ENCODE results near the gene RBFOX2.
"Not testable (repeated sequence)": the region's sequence is repeated elsewhere in the genome, so short reads cannot be mapped to it uniquely, and the experiment has no call there.

The RBFOX2 gene

DNA sequence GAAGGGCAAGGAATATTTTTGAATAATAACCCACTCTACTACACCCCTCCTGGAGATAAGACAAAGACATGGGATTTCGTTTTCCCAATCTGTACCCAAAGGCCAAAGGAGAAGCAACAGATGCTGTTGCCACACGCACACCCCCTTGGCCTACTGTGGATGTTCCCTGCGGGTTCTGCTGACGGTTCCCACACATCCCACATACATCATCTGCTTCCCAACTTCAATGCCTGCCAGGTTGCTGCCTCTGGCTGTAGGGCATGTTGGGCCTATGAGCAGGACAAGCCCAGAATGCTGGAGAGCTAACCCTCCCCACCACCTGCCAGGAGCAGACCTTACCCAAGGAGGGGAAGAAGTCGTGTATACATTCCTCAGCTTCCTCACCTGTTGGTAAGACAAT, 13.6 kb upstream of the RBFOX2 start:
- DNase-seq (ENCODE audit: low spot score), result no peak

DNA sequence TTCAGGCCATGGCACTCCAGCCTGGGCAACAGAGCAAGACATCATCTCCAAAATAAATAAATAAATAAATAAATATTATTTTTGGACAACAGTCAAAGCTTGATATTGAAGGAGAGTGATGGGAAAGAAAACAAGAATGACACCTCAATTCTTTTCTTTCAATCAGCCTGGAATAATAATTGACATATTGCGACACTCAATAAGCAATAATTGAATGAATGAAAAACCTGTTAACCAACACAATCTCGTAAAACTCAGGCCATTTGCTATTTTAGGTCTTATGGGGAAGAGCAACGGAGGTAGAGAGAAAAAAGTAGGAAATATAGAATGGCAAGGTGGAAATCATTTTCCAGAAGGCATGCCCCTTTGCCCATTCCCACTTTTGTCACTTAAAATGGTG, 10.5 kb upstream of the RBFOX2 start:
- no peak for DNase-seq (ENCODE audit: low spot score)

DNA sequence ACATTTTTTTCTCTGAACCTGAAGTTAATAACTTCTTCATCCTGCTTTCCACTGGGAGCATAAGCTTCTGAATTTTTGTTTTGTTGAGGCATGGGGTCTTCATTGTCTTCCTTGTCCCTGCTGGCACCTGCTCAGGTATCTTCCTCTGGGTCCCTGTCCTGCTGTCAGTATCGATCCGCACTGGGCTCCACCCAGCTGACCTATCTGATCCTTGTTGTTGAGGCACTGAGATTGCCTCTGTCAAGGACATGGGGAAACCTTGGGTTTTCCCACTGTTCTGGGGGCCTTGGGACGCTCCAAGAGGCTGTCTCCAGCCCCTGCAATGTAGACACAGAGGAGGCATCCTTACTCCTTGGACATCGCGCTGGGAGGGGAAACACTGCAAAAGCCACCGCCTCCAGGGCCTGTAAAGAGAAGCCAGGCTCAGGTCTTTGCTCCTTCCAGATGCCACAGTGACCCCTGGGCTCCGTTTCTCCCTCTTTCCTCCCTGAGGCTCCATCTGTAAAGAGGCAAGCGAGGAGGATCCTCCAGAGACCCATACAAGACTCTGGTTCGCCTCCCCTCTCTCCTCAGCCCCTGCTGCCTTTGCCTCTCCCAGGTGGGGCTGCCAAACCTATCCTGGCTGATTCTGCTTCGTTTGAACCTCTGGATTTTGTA, 8.6 kb upstream of the RBFOX2 start:
- DNase-seq (ENCODE audit: low spot score), result no peak

DNA sequence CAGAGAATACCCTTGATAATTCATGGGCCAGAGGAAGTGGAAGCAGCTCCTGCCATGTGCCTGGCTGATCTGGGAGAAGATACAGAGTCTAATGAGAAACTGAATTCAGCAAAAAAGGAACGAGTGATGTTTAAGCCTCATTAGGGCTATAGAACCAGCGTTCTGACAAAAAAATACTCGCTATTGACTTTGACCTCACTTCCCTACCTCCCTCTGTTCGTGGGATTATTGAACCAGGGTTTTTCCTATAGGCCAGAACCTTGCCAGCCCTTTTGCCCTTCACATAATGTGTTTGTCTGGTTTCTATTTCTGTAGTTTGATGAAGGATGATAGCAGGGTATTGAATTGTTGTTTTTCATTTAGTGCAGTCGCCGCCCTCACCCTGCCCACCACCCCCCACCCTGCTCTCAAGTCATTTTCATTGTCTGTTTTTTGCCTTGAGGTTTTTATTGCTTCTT, 7.6 kb upstream of the RBFOX2 start:
- DNase-seq (ENCODE audit: low spot score), result no peak

DNA sequence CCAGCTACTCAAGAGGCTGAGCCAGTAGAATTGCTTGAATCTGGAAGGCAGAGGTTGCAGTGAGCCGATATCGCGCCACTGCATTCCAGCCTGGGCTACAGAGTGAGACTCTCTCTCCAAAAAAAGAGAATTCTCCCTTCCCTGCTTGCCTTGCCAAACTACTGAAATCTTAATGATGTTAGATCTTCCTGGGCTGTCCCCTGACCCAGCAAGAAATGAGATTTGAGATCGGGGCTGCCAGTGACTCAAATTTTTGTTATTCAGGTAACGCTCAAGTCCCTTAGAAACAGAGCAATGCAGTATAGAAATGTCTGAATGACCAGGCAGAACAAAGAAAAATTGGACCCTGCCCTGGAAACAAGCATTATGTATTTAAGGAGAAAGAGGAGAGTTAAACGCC, 4.0 kb upstream of the RBFOX2 start:
- DNase-seq (ENCODE audit: low spot score), result no peak

DNA sequence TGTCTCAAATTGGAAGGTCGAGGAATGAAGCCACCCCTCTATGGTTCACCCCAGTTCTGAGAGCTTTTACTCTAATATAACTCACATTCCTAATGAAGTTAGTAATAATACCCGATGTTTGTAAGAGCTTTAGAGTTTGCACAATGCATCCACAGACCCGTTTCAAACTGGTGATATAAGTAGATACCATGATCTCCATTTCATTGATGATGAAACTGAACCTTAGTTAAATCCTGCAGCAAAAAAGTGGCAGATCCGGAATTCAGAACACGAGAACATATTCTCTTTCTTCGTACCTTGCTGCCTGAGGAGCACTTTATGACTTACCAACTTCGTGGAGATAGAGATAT, 757 bp upstream of the RBFOX2 start:
- no peak for DNase-seq (ENCODE audit: low spot score)

DNA sequence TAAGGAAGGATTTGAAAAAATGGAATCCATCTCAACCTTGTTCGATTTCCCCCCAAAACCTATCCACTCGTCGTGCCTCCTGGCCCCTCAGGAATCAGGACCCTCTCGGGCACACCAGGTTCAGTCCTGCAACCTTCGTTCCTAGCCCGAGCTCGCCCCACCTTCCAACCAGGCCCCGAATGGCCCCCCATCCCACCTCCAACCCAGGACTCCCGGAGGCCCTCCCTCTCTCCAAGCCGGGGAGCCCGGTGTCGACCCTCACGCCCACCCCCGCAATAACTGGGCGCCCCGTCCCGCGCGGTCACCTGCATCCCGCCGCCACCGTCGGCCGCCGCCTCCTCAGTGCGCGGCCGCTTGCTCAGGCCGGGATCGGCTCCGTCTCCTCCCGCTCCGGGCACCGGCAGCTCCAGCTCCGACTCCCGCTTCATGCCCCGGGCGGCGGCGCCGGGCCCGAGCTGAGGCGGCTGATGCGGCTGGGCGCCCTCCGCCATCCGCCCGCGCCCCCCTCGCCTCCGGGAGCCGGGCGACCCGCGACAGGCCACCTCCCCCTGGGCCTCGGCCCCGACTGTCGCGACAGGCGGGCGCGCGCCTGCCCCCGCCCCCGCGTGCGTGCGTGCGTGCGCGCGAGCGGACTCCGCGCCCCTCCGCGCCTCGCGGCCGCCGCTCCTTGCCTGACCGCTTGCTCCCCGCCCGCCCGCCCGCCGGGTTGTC, 534 bp downstream of the RBFOX2 start:
- DNase-seq (ENCODE audit: low spot score), result no peak

DNA sequence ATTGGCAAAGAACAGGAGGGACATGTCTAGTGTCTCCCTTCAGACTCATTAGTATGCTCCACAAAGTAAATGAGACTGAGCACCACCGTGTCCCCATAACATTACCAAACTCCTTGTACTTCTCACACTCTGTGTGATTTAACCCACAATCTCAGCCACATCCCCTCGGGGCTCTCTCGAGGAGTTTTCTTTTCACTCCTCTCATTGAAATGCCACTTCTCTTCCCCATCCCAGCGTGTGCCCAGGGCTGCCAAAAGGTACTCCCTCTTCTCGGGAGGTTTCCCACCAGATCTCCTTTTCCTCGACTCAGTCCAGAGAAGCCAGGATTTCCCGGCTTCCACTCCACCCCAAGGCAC, 1.1 kb downstream of the RBFOX2 start:
- DNase-seq (ENCODE audit: low spot score), result no peak

DNA sequence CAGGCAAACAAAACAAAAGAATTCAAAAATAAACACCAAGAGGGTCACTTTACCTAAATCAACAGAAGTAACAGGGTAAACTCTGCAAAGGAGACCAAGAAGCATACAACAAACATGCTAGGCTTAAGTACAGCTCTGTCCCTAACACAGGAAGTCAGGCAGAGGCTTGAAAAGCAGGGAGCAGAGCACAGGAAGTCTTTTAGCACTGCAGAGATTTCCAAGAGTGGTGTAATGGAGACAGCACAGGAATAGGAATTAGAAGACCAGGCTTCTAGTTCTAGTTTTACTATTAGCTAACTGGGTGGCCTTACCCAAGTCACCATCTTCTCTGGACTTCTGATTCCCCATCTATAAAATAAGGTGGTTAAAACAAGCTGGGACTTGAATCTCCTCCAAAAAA, 1.9 kb downstream of the RBFOX2 start:
- DNase-seq (ENCODE audit: low spot score), result no peak

DNA sequence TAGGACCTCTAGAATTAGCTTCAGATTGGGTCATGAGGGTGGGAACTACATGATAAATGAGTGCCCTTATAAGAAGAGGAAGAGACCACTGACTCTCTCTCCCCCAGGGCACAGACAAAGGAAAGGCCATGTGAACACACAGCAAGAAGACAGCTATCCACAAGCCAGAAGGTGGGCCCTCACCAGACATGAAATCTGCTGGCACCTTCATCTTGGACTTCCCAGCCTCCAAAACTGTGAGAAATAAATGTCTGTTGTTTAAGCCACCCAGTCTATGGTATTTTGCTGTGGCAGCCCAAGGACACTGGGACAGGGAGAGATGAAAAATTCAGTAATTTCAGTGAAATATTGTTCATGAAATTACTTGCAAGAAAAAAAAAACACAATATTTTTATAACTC, 5.9 kb downstream of the RBFOX2 start:
- DNase-seq (ENCODE audit: low spot score), result no peak

DNA sequence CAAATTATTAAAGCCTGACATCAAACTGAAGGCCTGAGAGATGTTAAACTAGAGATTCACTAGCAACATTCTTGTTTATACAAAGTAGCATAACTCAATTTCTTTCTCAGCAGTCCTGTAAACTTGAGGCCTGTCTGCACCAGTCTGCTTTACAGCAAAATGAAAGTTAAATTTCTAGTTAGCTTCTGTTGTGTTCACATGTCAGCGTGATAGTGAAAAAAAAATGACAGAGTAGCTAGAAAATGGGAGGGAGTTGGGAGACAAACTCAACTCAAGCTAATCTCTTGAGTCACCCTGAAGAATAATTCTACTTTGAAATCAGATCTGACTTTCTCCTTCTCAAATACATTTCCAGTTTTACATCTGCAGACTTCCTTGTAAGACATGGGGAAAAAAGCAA, 6.5 kb downstream of the RBFOX2 start:
- no peak for DNase-seq (ENCODE audit: low spot score)

DNA sequence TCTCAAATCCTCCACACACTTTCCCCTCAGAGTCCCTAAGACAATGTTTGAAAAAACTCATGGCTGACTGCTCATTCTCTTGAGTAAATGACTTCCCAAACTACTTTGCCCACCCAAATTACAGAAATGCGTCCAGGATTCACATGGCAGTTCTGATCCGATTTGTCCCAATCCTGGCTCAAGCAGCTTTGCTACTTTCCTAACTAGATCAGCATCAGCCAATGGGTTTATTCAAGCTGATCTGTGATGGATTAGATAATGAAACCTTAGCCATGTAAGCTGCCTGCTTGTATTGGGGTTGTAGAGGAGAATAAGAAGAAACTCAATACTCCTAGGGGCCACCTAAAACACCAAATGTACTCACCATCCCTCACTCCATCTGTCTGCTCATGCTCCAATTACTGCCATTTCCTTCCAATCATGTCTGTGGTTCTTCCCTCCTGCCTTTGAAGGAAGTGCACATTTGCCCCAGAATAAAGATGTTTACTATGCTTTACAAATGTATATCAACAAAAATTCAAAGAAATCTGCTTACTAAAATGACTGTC, 6.9 kb downstream of the RBFOX2 start:
- no peak for DNase-seq (ENCODE audit: low spot score)

DNA sequence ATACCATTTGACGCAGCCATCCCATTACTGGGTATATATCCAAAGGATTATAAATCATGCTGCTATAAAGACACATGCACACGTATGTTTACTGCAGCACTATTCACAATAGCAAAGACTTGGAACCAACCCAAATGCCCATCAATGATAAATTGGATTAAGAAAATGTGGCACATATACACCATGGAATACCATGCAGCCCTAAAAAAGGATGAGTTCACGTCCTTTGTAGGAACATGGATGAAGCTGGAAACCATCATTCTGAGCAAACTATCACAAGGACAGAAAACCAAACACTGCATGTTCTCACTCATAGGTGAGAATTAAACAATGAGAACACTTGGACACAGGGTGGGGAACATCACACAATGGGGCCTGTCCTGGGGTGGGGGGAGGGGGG, 7.8 kb downstream of the RBFOX2 start:
- not testable (repeated sequence) for DNase-seq (ENCODE audit: low spot score)

DNA sequence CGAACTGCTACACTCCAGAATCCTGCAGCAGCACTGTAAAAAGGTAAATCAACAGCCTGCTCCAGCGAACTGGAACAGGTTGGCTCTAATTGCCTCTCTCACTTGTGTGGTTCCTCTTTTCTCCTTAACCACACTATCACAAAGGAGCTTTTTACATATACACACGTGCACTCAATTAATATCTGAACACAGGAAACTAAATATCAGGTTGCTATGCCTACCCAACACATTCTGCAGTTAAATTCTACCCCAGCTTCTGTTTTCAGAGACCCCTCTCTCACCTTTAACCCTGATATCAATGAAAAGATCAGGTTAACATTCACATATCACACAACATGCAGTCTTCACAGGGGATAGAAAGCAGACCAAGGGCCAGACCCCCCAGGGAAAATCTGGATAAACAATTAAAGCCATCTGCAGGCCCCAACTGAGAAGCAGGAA, 11.0 kb downstream of the RBFOX2 start:
- no peak for DNase-seq (ENCODE audit: low spot score)

DNA sequence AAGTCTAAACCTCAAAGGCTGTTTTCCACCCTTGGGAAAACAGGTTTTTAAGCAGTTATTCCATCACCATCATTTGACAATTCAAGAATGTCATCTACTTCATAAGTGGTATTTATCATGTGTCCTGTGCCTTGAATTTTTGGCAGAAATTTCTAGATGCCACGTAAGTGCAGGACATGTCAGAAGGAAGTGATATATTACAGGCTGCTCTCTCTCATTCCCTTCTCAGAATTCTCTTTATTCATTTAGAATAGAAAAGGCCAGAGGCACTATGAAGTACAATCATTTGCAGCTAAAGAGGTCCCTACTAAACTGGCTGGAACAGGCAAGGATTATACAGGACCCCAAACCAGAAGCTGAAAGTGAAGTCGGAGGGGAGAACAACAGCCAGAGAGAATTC, 11.9 kb downstream of the RBFOX2 start:
- no peak for DNase-seq (ENCODE audit: low spot score)

DNA sequence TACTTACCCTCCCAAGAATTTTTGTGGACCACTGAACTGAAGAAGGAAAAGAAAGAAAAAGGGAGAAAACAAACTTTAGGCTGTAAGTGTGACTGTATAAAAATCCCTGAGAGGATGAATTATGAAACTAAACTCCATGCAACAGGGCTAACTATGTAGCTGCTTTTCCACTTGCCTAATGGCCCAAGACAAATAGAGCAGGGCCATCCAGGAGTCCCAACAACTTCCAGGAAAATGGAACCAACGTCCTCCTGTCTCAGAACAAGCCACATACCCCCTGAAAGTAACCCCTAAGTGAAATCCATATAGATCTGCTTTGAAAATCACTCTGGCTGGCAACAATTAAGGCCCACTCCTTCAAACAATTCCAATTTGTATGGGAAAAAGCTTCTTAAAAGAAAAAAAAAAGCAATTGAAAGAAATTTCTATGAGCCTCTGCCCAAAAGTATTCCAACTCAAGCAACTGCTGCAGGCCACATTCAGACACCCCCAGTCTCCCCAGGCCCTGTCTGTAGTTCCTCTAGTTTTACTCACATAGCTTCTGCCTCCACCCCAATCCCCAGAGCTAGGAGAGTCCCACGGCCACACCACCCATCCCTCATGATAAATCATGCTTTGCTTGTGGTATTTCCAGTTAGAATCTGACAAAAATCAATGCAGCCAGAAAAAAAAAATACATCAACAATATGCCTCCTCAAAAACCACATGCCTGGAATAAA, 12.7 kb downstream of the RBFOX2 start:
- DNase-seq (ENCODE audit: low spot score), result no peak

DNA sequence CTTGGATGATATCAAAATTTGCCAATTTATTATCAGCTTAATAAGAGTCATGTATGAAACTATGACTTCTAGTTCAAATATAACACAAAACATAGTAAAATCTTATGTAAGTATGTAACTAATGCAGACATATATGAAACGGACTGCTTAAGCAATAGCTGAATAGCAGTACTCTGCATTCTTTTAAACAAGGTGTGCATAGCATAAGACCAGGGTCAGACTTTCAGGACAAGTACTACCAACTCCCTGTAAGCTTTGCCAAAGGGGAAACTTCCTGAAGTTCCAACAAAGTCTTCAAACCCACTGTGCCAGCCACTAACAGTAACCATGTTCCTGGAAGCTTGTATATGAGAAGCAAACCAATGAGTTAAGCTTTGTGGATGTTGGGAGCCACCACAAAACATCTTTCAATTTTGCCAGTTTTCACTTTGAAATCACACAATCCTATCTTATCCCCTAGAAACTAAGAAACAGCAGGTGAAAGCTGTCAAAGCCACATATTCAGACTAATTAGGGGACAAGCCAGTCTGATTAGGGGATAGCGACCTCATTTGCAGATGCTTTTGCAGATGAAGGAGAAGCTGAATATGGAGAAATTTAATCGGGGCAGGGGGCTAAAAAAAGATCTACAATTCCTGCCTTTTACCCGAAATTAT, 13.3 kb downstream of the RBFOX2 start:
- no peak for DNase-seq (ENCODE audit: low spot score)

DNA sequence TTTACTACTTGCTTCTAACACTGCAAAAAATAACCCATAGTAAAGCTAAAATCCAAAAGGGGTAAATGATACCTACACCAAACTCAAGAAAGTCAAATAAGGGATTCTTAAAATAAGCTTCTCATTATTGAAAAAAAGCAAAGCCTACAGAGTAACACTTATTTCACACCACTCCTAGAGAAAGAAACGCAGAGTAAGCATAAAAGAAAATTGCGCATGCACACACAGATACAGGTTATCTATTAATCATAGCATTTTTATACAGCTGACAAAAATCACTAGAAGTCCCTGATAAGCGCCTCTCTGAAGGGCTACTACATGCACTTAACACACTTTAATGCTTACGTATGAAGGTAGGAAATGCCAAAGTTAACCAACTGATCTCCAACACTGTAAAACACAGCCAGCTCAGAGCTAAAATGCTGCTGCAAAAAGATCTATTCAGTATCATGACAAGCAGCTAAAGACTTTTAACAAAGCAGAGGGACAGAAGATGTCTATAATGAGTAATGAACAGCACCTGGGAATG, 14.0 kb downstream of the RBFOX2 start:
- no peak for DNase-seq (ENCODE audit: low spot score)

DNA sequence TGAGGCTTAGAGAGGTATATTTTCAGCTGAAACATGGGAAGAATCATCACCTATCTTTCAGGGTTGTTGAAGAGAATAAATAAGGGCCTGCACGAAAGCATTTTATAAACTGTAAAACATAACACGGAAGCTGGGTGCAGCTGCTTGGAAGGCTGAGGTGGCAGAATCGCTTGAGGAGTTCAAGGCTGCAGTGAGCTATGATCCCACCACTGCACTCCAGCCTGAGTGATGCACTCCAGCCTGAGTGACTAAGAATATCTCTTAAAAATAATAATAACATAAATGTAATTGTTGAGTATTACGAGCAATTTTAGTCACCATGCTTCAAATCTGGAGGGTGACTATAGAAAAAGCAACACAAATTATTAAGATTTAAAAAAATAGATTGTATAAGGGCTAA, 16.3 kb downstream of the RBFOX2 start:
- DNase-seq (ENCODE audit: low spot score), result no peak

DNA sequence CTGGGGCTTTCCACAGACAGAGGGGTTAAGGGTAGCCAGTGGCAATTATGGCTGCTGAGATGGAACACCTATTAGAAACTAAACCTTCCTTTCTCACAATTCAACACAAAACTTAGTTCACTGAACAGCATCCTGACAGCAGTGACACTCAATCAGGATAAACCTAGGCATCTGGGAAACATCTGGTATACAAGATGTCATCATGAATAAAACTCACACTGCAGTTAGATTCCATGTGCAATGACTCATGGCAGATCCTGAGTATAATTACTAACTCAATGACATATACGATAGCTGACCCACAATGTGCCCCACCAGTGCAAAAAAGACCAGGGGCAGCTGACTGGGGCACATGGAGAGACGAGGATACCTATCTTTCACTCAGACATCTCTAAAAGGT, 17.7 kb downstream of the RBFOX2 start:
- DNase-seq (ENCODE audit: low spot score), result no peak

DNA sequence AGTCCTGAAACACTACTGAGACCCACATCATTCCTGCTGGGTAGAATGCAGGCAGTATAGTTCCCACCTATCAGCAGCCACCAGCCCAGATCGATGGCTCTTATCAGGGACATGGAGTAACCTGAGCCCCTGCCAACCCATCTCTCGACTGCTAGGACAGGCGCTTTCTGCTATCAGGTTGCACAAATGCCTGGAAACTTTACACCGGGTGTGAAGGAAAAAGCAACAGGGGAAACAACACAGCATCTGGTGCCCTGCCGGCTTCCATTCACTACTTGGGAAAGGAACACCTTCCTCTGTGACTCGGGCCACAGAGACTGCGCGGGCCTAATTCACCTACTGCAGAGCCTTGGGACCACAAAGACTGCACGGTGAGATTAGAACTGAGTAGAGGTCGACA, 18.5 kb downstream of the RBFOX2 start:
- DNase-seq (ENCODE audit: low spot score), result peak; percentile 50

DNA sequence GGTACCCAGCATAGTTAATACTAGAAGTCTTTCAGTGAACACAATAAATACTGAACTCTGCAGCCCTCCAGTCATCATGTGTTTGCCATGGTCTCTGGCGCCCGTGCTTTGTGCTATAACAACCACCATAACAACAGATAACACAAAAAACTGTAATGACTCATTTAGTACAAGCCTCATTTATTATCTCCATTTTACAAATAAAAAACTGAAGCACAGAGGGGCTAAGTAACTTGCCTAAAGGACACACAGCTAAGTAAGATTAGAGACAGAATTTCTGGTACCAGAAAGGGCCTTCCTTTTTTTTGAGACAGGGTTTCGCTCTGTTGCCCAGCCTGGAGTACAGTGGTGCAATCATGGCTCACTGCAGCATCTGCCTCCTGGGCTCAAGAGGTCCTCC, 19.5 kb downstream of the RBFOX2 start:
- DNase-seq (ENCODE audit: low spot score), result no peak
